Ovary (tissue), 3 donors: ENCODE measurements around the gene DRD5.

Experiments
- CTCF ChIP-seq, 3 donors: fragments of 450-650 bp in 2 of 3; fragments of 200-600 bp in 1 of 3; IDR thresholded peaks; one replicate each; pipeline versions ENCODE4 v1.5.1 to v1.8.0; 2016 to 2022; ENCODE audit warnings: antibody characterized with exemption in 3 of 3, mild to moderate bottlenecking in 1 of 3
- POLR2A ChIP-seq: fragments of 450-650 bp; IDR thresholded peaks from one replicate; pipeline ENCODE4 v1.6.1; 2017; ENCODE audit warnings: antibody characterized with exemption, mild to moderate bottlenecking, moderate library complexity
- donor health status: DM: no; HTN: no; CAD: no.

GRCh38 chr4:9771034-9771433 lies 10.4 kb upstream of the DRD5 start:
- TF ChIP-seq CTCF (IDR thresholded peaks at IDR 0.05) = no peak
- TF ChIP-seq POLR2A = no peak
